ENCODE results near the gene SLC39A7. TPM values are rescaled to one million over a fixed set of nuclear protein-coding genes. Genes with fewer than 3 reads are reported as not detected.

The SLC39A7 gene
- total RNA-seq, 1 donor from 2014 or later = 94.1 TPM

DNA sequence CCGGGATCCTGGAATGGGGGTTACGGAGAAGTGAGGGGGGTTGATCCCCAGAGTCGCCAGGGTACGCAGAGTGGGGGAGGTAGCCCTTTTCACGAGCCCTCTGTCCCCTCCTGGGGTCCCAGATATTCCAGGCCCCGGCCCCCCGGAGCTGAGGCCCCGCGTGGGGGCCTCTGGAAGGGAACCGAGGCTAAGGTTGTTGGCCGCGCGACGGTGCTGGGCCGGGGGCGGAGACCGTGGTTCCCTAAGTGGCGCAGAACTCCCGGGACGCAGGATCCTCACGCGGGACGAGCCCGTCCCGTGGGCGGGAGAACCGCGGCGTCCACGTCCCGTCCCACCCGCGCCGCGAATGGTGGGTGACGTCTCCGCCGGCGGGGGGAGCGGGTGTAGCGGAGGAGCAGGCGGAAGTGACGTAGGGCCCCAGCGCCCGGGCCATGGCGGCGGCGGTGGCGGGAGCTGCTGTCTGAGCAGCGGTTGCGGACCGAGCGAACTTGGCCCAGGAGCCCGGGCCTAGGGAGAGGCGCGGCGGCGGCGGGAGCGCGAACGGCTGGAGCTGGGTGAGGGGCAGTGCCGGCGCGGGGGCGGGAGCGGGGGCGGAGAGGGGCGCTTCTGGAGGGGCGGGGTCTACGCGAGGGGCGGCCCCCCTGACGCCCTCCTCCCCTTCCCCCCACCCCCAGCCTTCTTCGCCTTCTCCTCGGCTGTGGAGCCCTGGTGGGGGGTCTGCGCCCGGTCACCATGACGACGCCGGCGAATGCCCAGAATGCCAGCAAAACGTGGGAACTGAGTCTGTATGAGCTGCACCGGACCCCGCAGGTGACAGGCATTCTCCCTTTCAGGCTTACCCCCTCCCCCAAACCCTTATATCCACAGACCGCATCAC is 7.7 kb downstream of the SLC39A7 start, which contains the start of gene RING1:
RING1 (plus strand) TSS at position 410 of the 877 bp plus-strand sequence; CDS start at position 733, 323 bp downstream.
- TF ChIP-seq, protein P1, sequence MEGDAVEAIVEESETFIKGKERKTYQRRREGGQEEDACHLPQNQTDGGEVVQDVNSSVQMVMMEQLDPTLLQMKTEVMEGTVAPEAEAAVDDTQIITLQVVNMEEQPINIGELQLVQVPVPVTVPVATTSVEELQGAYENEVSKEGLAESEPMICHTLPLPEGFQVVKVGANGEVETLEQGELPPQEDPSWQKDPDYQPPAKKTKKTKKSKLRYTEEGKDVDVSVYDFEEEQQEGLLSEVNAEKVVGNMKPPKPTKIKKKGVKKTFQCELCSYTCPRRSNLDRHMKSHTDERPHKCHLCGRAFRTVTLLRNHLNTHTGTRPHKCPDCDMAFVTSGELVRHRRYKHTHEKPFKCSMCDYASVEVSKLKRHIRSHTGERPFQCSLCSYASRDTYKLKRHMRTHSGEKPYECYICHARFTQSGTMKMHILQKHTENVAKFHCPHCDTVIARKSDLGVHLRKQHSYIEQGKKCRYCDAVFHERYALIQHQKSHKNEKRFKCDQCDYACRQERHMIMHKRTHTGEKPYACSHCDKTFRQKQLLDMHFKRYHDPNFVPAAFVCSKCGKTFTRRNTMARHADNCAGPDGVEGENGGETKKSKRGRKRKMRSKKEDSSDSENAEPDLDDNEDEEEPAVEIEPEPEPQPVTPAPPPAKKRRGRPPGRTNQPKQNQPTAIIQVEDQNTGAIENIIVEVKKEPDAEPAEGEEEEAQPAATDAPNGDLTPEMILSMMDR (IDR thresholded peaks at IDR 0.05; ENCODE audit: insufficient read depth, low read length, poor library complexity, severe bottlenecking) = no peak
- peak within 1 kb of the TSS; percentile 90 for H3K4me3 ChIP-seq (ENCODE audit: low read depth, low read length)
- H3K27me3 ChIP-seq (ENCODE audit: control insufficient read depth, insufficient read depth, low read length) = no peaks in the 10 kb centered on the region
- DNase-seq (ENCODE audit: low read depth) = no peak
- peaks cover 4% of the 10 kb centered on the region for H3K36me3 ChIP-seq (ENCODE audit: control insufficient read depth, insufficient read depth, low read length)

DNA sequence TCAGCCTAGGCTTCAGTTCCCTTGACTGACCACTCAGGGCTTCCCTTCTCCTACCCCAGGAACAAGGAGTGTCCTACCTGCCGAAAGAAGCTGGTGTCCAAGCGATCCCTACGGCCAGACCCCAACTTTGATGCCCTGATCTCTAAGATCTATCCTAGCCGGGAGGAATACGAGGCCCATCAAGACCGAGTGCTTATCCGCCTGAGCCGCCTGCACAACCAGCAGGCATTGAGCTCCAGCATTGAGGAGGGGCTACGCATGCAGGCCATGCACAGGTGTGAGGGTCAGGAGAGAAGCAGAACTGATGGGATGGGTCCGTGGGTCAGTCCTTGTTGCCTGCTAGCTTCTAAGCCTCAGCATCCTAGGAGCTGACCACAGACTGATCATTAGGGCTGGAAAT is 9.2 kb downstream of the SLC39A7 start:
- no peak for DNase-seq (ENCODE audit: low read depth)
- H3K27me3 ChIP-seq (ENCODE audit: control insufficient read depth, insufficient read depth, low read length) = peaks cover 6% of the 10 kb centered on the region
- H3K4me3 ChIP-seq (ENCODE audit: low read depth, low read length) = no peak overlapping the region
- peaks cover 2% of the 10 kb centered on the region for H3K36me3 ChIP-seq (ENCODE audit: control insufficient read depth, insufficient read depth, low read length)
- TF ChIP-seq, protein P1 (IDR thresholded peaks at IDR 0.05; ENCODE audit: insufficient read depth, low read length, poor library complexity, severe bottlenecking) = no peak

DNA sequence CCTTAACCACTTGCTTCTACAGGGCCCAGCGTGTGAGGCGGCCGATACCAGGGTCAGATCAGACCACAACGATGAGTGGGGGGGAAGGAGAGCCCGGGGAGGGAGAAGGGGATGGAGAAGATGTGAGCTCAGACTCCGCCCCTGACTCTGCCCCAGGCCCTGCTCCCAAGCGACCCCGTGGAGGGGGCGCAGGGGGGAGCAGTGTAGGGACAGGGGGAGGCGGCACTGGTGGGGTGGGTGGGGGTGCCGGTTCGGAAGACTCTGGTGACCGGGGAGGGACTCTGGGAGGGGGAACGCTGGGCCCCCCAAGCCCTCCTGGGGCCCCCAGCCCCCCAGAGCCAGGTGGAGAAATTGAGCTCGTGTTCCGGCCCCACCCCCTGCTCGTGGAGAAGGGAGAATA is 10.5 kb downstream of the SLC39A7 start:
- TF ChIP-seq, protein P1 (IDR thresholded peaks at IDR 0.05; ENCODE audit: insufficient read depth, low read length, poor library complexity, severe bottlenecking) = no peak
- Histone ChIP-seq H3K36me3 (ENCODE audit: control insufficient read depth, insufficient read depth, low read length) (peaks cover 2% of the 10 kb centered on the region), H3K4me3 (ENCODE audit: low read depth, low read length) (no peak overlapping the region), H3K27me3 (ENCODE audit: control insufficient read depth, insufficient read depth, low read length) (peaks cover 8% of the 10 kb centered on the region)
- no peak for DNase-seq (ENCODE audit: low read depth)

DNA sequence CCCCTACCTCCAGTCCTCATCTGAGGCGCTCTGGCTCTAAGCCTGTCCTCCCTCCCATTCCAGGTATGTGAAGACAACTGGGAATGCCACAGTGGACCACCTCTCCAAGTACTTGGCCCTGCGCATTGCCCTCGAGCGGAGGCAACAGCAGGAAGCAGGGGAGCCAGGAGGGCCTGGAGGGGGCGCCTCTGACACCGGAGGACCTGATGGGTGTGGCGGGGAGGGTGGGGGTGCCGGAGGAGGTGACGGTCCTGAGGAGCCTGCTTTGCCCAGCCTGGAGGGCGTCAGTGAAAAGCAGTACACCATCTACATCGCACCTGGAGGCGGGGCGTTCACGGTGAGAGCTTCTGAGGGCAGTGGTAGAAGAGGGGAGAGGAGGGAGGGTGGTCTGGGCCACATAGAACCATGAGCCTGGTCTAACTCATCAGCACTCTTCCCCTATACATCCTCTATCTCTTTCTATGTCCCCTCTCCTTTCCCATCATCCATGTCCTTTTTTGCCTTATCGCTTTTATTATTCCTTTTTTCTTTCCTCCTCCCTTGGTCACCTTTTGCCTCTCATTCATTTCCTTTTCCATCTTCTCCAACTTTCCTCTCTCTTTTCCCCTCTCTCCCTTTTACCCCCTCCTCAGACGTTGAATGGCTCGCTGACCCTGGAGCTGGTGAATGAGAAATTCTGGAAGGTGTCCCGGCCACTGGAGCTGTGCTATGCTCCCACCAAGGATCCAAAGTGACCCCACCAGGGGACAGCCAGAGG is 11.2 kb downstream of the SLC39A7 start:
- Histone ChIP-seq H3K36me3 (ENCODE audit: control insufficient read depth, insufficient read depth, low read length) (peaks cover 2% of the 10 kb centered on the region), H3K27me3 (ENCODE audit: control insufficient read depth, insufficient read depth, low read length) (peaks cover 8% of the 10 kb centered on the region), H3K4me3 (ENCODE audit: low read depth, low read length) (no peak overlapping the region)
- TF ChIP-seq, protein P1 (IDR thresholded peaks at IDR 0.05; ENCODE audit: insufficient read depth, low read length, poor library complexity, severe bottlenecking) = no peak
- DNase-seq (ENCODE audit: low read depth) = no peak

DNA sequence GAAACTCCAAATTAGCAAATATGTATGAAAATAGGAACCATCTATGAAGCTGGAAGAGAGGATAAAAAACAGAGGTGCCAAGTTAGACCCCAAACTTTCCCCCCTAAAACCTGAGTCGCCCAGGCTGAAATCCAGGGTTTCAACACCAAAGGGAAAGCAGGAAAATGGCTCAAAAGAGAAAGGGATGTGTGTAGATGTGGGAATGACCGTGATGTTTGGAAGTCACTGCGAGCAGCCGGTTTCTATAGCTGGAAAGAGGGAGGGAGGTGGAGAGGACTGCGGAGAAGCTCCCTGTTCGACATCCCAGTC is 12.1 kb downstream of the SLC39A7 start:
- Histone ChIP-seq H3K27me3 (ENCODE audit: control insufficient read depth, insufficient read depth, low read length) (peaks cover 8% of the 10 kb centered on the region), H3K36me3 (ENCODE audit: control insufficient read depth, insufficient read depth, low read length) (peaks cover 2% of the 10 kb centered on the region), H3K4me3 (ENCODE audit: low read depth, low read length) (peak overlapping the region; percentile 41)
- no peak for DNase-seq (ENCODE audit: low read depth)
- TF ChIP-seq, protein P1 (IDR thresholded peaks at IDR 0.05; ENCODE audit: insufficient read depth, low read length, poor library complexity, severe bottlenecking) = no peak

Data from kidney epithelial cell (primary cell).